Central memory CD4-positive, alpha-beta T cell (primary cell): ENCODE measurements around the gene HDAC8.
"Not testable (repeated sequence)": the region's sequence is repeated elsewhere in the genome, so short reads cannot be mapped to it uniquely, and the experiment has no call there.

ENCODE experiments used
- DNase-seq: peaks from one replicate; pipeline ENCODE4 v3.0.0; 2022

Gene HDAC8

GRCh38 chrX:72371405-72371804, 201.2 kb downstream of the HDAC8 start:
- DNase-seq, result no peak

GRCh38 chrX:72368796-72369195, 203.8 kb downstream of the HDAC8 start:
- no peak for DNase-seq

GRCh38 chrX:72367516-72367915, 205.1 kb downstream of the HDAC8 start:
- no peak for DNase-seq

- DNase-seq, result no peak
Observed at GRCh38 chrX:72366701-72367454, 205.8 kb downstream of the HDAC8 start.

GRCh38 chrX:72366178-72366577, 206.5 kb downstream of the HDAC8 start:
- no peak for DNase-seq

- no peak for DNase-seq
Observed at GRCh38 chrX:72365126-72365525, 207.5 kb downstream of the HDAC8 start.

GRCh38 chrX:72360326-72360725, 212.3 kb downstream of the HDAC8 start:
- DNase-seq, result no peak

- no peak for DNase-seq
Observed at GRCh38 chrX:72358313-72358712, 214.3 kb downstream of the HDAC8 start.

- no peak for DNase-seq
Observed at GRCh38 chrX:72352786-72353185, 219.9 kb downstream of the HDAC8 start.

- DNase-seq, result no peak
Observed at GRCh38 chrX:72351606-72352334, 220.9 kb downstream of the HDAC8 start.

GRCh38 chrX:72349190-72349589, 223.5 kb downstream of the HDAC8 start:
- DNase-seq, result no peak

- no peak for DNase-seq
Observed at GRCh38 chrX:72348247-72348979, 224.2 kb downstream of the HDAC8 start.

- DNase-seq, result no peak
Observed at GRCh38 chrX:72347366-72347765, 225.3 kb downstream of the HDAC8 start.

GRCh38 chrX:72346302-72346949, 226.2 kb downstream of the HDAC8 start:
- no peak for DNase-seq

GRCh38 chrX:72340626-72341025, 232.0 kb downstream of the HDAC8 start:
- no peak for DNase-seq

- DNase-seq, result no peak
Observed at GRCh38 chrX:72340041-72340440, 232.6 kb downstream of the HDAC8 start.

- no peak for DNase-seq
Observed at GRCh38 chrX:72330131-72330530, 242.5 kb downstream of the HDAC8 start.

- DNase-seq, result no peak
Observed at GRCh38 chrX:72326605-72327300, 245.9 kb downstream of the HDAC8 start.

- not testable (repeated sequence) for DNase-seq
Observed at GRCh38 chrX:72319651-72320050, 253.0 kb downstream of the HDAC8 start.

GRCh38 chrX:72317139-72317538, 255.5 kb downstream of the HDAC8 start:
- DNase-seq, result no peak

- DNase-seq, result no peak
Observed at GRCh38 chrX:72316408-72317110, 256.1 kb downstream of the HDAC8 start.

GRCh38 chrX:72314881-72315280, 257.8 kb downstream of the HDAC8 start:
- DNase-seq, result no peak
